AG04449 (cell line): ENCODE measurements around the gene GGCT.
A peak's percentile ranks its signal among the peaks of the same experiment; 100 is the strongest.

Experiments
- CTCF ChIA-PET: fragments of 350-600 bp; formaldehyde crosslinking; extraction: SDS; loops from one replicate; lab custom pipeline; 2021; ENCODE audit warnings: antibody characterized with exemption; lab: Yijun Ruan, JAX
- POLR2A ChIA-PET: fragments of 400-600, 350-600 bp; formaldehyde crosslinking; extraction: SDS; loops from one replicate; lab custom pipeline; 2020; ENCODE audit warnings: antibody characterized with exemption, inconsistent platforms; lab: Yijun Ruan, JAX
- DNase-seq: peaks from one replicate; pipeline ENCODE4 v3.0.0-alpha.2; 2010; ENCODE audit warnings: low read depth, low spot score
- H3K4me3 ChIP-seq: 2 replicates; pipeline ENCODE4 v1.5.1; 2011; ENCODE audit warnings: low read depth, mild to moderate bottlenecking, control low read depth, low read length
- CTCF ChIP-seq: IDR thresholded peaks from one replicate; pipeline ENCODE4 v1.5.1; 2011; ENCODE audit warnings: mild to moderate bottlenecking, moderate library complexity, low read length, control low read depth, inconsistent platforms; ENCODE audit not compliant: insufficient read depth; ENCODE audit errors: missing control alignments

GGCT gene

DNA sequence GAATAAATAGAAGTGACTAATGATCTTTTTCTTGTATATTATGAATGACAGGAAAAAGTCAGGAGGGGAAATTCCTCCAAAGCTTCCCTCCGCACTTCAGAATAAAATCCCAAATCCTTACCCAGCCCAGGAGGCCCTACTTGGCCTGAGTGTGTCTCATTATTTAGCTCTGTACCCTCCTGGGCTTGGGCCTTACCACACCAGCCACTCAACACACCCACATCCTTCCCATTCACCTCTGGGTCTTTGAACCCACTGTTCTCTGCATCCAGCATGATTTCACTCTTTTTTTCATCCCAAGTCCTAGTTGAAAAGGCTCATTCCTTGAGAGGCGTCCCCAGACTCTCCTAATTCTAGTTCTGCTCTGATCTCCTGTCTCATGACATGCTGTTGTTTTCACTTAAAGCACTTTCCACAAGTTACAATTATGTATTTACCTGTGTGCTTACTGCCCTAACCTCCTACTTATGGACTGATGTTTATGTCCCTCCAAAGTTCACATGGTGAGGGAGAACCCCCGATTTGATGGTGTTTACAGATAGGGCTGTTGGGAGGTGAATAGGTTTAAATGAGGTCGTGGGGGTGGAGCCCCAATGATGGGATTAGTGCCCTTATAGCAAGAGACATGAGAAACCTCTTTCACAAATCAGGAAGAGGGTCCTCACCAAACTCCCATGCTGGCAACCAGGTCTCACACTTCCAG is 32.4 kb downstream of the GGCT start:
- no peak overlapping the region for H3K4me3 ChIP-seq
- DNase-seq: no peak
- TF ChIP-seq CTCF: no peak
- ChIA-PET POLR2A (no interaction called here), CTCF (interaction anchor here (0.7 to 2.3 kb wide), 3 partner anchors 38 to 92 kb away, joined by 3 to 8 read pairs (median 4); no protein-coding TSS in a partner anchor)

- POLR2A ChIA-PET: interaction anchor here (0.5 kb wide), 1 partner anchor 13 kb away, joined by 3 read pairs; no protein-coding TSS in a partner anchor
- DNase-seq: no peak
- CTCF ChIA-PET: interaction anchor here (0.7 to 2.3 kb wide), 2 partner anchors 39 to 93 kb away, joined by 3 to 8 read pairs; no protein-coding TSS in a partner anchor
- no peak for TF ChIP-seq CTCF
- no peak overlapping the region for H3K4me3 ChIP-seq
These were observed 33.4 kb downstream of the GGCT start for GRCh38 chr7:30471205-30471604.

DNA sequence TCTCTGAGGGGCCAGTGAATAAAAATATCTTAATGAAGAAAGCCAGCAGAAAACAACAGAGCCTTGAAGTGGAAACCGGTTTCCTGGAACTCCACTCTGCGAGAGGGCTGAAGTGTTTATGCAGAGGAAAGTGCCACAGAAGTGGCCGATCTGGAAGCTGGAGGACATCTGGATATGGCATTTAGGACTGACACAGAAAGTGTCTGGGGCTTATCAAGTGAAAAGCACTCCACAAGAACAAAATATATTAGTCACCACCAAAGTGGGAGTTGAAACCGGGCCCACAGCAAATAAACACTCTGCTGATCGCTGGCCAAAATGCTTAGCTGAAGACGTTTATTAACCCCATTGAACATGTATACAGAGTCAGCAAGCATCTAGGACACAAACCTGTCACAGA is 33.9 kb downstream of the GGCT start:
- H3K4me3 ChIP-seq: no peak overlapping the region
- CTCF ChIA-PET: interaction anchor here (2.3 kb wide), 1 partner anchor 93 kb away, joined by 8 read pairs; no protein-coding TSS in a partner anchor
- DNase-seq: no peak
- TF ChIP-seq CTCF: no peak
- POLR2A ChIA-PET: interaction anchor here (0.5 kb wide), 1 partner anchor 13 kb away, joined by 3 read pairs; no protein-coding TSS in a partner anchor

GRCh38 chr7:30470163-30470770 is 34.4 kb downstream of the GGCT start:
- POLR2A ChIA-PET: interaction anchor here (1.7 kb wide), 1 partner anchor 8 kb away, joined by 14 read pairs; the partner anchor contains the start of gene NOD1
- H3K4me3 ChIP-seq: no peak overlapping the region
- CTCF ChIA-PET: interaction anchor here (2.0 to 2.3 kb wide), 3 partner anchors 8 to 94 kb away, joined by 8 to 38 read pairs (median 14); partner anchors contain the start of gene NOD1
- TF ChIP-seq CTCF: no peak
- no peak for DNase-seq

DNA sequence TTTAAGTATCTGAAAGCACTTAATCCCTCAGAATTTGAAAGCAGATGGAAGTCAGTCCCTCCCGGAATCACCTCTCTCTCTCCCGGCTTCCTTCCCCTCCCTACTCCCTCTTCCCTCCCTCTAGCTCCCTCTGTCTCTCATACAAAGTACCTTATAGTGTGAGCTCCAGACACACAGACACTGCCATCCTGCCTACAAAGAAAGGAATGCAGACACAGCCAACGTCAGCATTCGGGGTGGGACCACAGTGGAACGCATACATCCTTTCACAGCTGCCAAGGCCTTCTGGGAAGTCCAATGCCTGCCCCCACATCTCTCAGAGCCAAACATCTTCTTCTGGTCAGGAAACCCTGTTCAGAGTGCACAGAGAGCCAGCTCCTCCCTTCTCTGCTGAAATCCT is 35.3 kb downstream of the GGCT start:
- peak; percentile 100 for DNase-seq
- peak overlapping the region; percentile 10; the same call in 1 of the 2 replicates for H3K4me3 ChIP-seq
- TF ChIP-seq CTCF: peak; percentile 72
- ChIA-PET CTCF (interaction anchor here (0.6 to 2.1 kb wide), 13 partner anchors 9 to 334 kb away, joined by 3 to 38 read pairs (median 4); partner anchors contain the start of genes MTURN and NOD1), POLR2A (interaction anchor here (1.0 to 1.7 kb wide), 2 partner anchors 9 to 10 kb away, joined by 3 to 14 read pairs; partner anchors contain the start of gene NOD1)
